OCI-LY7 (cell line): Measurements from ENCODE around the gene PCNX3.
"Not testable (repeated sequence)": the region's sequence is repeated elsewhere in the genome, so short reads cannot be mapped to it uniquely, and the experiment has no call there.

Experiments used
- EZH2phosphoT487 ChIP-seq: fragments of 200-600 bp; sonication (generic); IDR thresholded peaks from 2 replicates; pipeline ENCODE4 v1.6.1; 2018; ENCODE audit warnings: low read depth, borderline replicate concordance, mild to moderate bottlenecking, mixed run types, antibody characterized with exemption, low read length, moderate library complexity, mixed read lengths
- TF ChIP-seq, protein P1 (sequence below): fragments of 200-600 bp; sonication (generic); conservative IDR thresholded peaks from 2 replicates; pipeline ENCODE4 v1.5.1; 2014; ENCODE audit warnings: mild to moderate bottlenecking, antibody characterized with exemption, low read length, moderate library complexity, mixed read lengths

DNA sequence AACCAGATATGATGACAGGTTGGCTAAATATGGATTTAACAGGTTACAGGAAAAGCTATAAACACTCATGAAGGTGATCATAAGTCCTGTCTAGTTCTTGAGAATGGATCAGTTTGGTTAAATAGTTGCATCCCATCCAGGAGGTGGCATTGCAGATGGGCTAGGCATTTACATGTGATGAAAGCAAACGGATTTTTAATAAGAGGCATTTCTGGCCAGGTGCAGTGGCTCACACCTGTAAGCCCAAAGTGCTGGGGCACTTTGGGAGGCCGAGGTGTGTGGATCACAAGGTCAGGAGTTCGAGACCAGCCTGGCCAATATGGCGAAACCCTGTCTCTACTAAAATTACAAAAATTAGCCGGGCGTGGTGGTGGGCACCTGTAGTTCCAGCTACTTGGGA, 67.9 kb downstream of the PCNX3 start:
- TF ChIP-seq, protein P1, sequence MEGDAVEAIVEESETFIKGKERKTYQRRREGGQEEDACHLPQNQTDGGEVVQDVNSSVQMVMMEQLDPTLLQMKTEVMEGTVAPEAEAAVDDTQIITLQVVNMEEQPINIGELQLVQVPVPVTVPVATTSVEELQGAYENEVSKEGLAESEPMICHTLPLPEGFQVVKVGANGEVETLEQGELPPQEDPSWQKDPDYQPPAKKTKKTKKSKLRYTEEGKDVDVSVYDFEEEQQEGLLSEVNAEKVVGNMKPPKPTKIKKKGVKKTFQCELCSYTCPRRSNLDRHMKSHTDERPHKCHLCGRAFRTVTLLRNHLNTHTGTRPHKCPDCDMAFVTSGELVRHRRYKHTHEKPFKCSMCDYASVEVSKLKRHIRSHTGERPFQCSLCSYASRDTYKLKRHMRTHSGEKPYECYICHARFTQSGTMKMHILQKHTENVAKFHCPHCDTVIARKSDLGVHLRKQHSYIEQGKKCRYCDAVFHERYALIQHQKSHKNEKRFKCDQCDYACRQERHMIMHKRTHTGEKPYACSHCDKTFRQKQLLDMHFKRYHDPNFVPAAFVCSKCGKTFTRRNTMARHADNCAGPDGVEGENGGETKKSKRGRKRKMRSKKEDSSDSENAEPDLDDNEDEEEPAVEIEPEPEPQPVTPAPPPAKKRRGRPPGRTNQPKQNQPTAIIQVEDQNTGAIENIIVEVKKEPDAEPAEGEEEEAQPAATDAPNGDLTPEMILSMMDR, result not testable (repeated sequence)
- not testable (repeated sequence) for TF ChIP-seq EZH2phosphoT487
